OCI-LY7 (cell line): Measurements from ENCODE around the gene MAMLD1.

Source experiments
- EZH2phosphoT487 ChIP-seq: fragments of 200-600 bp; sonication (generic); IDR thresholded peaks from 2 replicates; pipeline ENCODE4 v1.6.1; 2018; ENCODE audit warnings: low read depth, borderline replicate concordance, mild to moderate bottlenecking, mixed run types, antibody characterized with exemption, low read length, moderate library complexity, mixed read lengths
- TF ChIP-seq, protein P1 (sequence below): fragments of 200-600 bp; sonication (generic); conservative IDR thresholded peaks from 2 replicates; pipeline ENCODE4 v1.5.1; 2014; ENCODE audit warnings: mild to moderate bottlenecking, antibody characterized with exemption, low read length, moderate library complexity, mixed read lengths

DNA sequence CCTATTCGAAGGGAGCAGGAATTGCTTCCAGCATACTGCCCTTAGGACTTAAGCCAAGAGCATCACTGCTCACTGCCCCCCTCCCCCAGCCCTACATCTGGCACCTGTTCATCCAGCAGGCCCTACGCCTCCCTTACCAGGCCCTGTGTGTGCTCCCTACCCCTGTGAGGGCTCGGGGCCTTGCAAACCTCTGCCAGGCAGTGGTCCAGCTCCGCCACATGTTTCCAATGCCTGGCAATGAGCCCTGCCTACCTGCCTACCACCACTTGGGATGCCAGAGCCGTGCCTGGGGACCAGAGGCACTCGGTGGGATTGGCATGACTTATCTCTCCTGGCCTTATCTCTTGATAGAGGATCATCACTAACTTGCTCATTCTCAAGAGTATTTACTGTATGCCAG is 177.8 kb downstream of the MAMLD1 start:
- TF ChIP-seq, protein P1, sequence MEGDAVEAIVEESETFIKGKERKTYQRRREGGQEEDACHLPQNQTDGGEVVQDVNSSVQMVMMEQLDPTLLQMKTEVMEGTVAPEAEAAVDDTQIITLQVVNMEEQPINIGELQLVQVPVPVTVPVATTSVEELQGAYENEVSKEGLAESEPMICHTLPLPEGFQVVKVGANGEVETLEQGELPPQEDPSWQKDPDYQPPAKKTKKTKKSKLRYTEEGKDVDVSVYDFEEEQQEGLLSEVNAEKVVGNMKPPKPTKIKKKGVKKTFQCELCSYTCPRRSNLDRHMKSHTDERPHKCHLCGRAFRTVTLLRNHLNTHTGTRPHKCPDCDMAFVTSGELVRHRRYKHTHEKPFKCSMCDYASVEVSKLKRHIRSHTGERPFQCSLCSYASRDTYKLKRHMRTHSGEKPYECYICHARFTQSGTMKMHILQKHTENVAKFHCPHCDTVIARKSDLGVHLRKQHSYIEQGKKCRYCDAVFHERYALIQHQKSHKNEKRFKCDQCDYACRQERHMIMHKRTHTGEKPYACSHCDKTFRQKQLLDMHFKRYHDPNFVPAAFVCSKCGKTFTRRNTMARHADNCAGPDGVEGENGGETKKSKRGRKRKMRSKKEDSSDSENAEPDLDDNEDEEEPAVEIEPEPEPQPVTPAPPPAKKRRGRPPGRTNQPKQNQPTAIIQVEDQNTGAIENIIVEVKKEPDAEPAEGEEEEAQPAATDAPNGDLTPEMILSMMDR = no peak
- TF ChIP-seq EZH2phosphoT487 = no peak
